Urinary bladder (tissue), 4 donors: Measurements from ENCODE around the gene ELOVL2. TPM values are rescaled to one million over a fixed set of nuclear protein-coding genes. Genes with fewer than 3 reads are reported as not detected.

Experiments used
- DNase-seq: peaks from one replicate; pipeline ENCODE4 v3.0.0-alpha.2; 2015; ENCODE audit errors: extremely low spot score
- H3K27ac ChIP-seq: one replicate; pipeline ENCODE4 v1.5.1; 2013; ENCODE audit warnings: low read depth, mild to moderate bottlenecking, moderate library complexity
- H3K36me3 ChIP-seq: one replicate; pipeline ENCODE4 v1.6.1; 2013; ENCODE audit warnings: mild to moderate bottlenecking, moderate library complexity; ENCODE audit not compliant: insufficient read depth
- H3K4me1 ChIP-seq: one replicate; pipeline ENCODE4 v1.6.1; 2013; ENCODE audit warnings: mild to moderate bottlenecking, moderate library complexity; ENCODE audit not compliant: insufficient read depth
- H3K4me3 ChIP-seq: one replicate; pipeline ENCODE4 v1.5.1; 2013; ENCODE audit warnings: low read depth, low read length
- whole genome bisulfite sequencing: extraction: QIAGEN DNeasy Blood & Tissue Kit; methylation state at CpG from one replicate; pipeline ENCODE4 v1.1.7; 2013; 5-methylcytosine and 5-hydroxymethylcytosine counted together
- polyA plus RNA-seq: library from polyadenylated mRNA; stranded (reverse); fragments of 200-250 nt; gene quantifications from one replicate; pipeline ENCODE4 v1.2.3, GENCODE V29; 2013
- total RNA-seq: library from RNA; depleted of rRNA; stranded (reverse); fragments of >200 nt; gene quantifications from one replicate; pipeline ENCODE4 v1.2.3, GENCODE V29; 2014
- donor health status: healthy with polysubstance abuse.
- donor health status: healthy.

Gene ELOVL2
- total and polyA plus RNA-seq, 2 donors, result 4.1 to 6.2 TPM

DNA sequence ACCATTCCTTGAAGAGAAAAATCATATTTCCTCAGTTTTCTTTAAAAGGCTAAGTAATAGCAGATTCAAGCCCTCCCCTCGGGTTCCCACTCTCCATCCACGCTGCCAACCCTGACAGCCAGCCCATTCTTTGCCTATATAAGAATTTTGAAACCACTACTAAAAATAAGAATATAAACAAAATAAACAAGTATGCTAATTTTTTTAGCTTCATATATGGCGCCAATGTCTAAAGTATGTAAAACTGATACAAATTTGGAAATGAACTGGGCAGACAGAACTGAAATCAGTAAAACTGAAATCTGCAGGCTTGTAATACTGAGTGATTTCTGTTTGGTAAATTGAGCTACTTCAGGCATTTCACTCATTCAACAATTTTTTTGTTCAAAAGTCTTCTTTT, 19.0 kb downstream of the ELOVL2 start:
- Histone ChIP-seq H3K27ac (no peak overlapping the region), H3K4me1 (no peaks in the 10 kb centered on the region), H3K36me3 (no peaks in the 10 kb centered on the region), H3K4me3 (no peak overlapping the region)
- 92% methylated on average over 3 of the region's 3 CpGs for WGBS
- no peak for DNase-seq

DNA sequence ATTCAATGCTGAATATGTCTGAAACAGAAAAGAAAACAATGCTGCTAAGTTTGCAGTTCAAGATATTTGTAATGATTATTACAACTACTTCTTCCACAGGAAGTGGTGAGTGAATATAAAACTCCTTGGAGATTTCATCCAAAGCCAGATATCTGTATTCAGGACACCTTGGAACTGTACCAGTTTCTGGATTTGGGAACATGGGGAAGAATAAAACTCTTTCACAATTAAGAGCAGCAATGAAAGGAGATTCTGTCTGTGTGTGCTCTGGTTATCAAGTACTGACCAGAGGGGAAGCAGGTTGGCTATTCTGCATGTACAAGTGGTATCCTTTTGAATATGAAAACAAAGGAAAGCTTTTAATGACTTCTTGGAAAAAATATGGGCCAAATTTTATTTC, 21.1 kb downstream of the ELOVL2 start:
- Histone ChIP-seq H3K27ac (no peak overlapping the region), H3K4me1 (no peaks in the 10 kb centered on the region), H3K36me3 (no peaks in the 10 kb centered on the region), H3K4me3 (no peak overlapping the region)
- DNase-seq, result no peak

DNA sequence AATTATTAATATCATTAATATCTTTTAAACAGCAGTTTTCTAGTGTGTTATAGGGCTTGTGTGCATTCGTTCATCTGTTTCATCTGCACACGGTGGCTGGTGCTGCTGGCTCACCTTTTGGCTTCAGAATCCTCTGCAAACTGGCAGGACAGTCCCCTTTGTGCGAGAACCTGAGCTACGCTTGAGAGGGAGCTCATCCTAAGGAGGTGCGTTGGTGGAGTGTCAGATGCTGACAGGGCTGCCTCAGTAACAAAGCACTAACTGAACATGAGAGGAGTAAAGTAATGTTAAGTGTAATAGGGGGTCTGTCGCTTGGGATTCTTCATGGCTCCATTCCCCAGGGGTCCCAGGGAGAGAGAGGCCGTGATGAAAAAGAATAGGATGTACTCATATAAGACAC, 22.4 kb downstream of the ELOVL2 start:
- DNase-seq, result no peak
- Histone ChIP-seq H3K36me3 (no peaks in the 10 kb centered on the region), H3K4me1 (no peaks in the 10 kb centered on the region), H3K27ac (no peak overlapping the region), H3K4me3 (no peak overlapping the region)
- 78% methylated on average over 7 of the region's 7 CpGs for WGBS

DNA sequence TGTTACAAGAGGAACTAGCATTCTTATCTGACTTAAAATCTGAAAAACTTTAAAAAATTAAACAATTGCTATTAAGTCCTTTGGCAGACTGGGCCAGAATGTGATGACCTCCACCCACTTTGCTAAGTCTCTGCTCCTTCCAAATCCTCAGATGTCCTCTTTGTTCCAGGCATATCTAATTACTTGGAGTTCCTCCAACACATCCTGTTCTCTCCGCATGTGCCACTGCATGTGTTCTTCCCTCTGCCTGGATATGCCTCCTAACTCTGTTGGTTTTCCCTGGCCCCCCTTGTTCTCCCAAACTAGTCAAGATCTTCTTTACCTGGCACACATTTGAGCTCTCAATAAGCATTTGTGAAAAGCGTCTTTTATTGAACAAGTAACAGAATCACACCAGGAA, 23.1 kb downstream of the ELOVL2 start:
- WGBS, result 64% methylated on average over 2 of the region's 2 CpGs
- H3K27ac ChIP-seq, result no peak overlapping the region
- no peak overlapping the region for H3K4me3 ChIP-seq
- H3K4me1 ChIP-seq, result no peaks in the 10 kb centered on the region
- DNase-seq, result no peak
- H3K36me3 ChIP-seq, result no peaks in the 10 kb centered on the region

DNA sequence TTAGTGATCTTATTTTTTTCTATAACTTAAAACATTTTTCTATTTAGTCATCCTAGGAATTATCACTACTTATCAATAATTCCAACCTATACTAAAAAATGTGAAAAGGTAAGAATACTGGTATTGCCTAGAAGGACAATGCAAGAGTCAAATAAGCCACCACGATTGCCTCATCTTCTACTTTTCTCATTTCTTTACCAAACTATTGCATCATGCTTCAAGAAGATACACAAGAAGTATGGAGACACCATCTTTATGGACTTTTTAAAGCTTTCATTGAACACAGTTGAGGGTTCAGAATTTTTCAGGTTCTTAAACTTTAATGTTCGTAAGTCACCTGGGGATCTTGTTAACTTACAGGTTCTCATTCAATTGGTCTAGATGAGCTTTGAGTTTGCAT, 25.9 kb downstream of the ELOVL2 start:
- no peaks in the 10 kb centered on the region for H3K4me1 ChIP-seq
- no peak overlapping the region for H3K27ac ChIP-seq
- no peak for DNase-seq
- H3K4me3 ChIP-seq, result no peak overlapping the region
- 93% methylated on average over 2 of the region's 2 CpGs for WGBS
- no peaks in the 10 kb centered on the region for H3K36me3 ChIP-seq

DNA sequence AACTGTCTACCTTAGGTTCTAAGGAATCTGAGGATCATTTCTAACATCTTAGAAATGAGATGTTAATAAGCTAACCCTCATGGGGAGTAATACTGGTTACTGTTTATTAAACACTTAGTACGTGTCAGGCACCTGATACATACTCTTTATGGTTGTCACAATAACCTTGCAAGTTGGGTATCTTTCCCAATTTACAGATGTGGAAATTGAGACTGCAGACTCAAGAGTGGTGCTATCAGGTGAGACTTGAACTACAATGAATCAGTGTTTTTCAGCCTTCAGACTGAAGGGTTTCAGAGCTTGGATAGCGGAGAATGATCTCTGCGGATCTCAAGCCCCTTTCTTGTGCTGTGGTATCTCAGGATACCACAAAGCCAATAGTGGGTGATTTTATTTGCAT, 27.0 kb downstream of the ELOVL2 start:
- Histone ChIP-seq H3K36me3 (no peaks in the 10 kb centered on the region), H3K4me1 (no peaks in the 10 kb centered on the region), H3K27ac (no peak overlapping the region), H3K4me3 (no peak overlapping the region)
- 95% methylated on average over 3 of the region's 3 CpGs for WGBS
- DNase-seq, result no peak

DNA sequence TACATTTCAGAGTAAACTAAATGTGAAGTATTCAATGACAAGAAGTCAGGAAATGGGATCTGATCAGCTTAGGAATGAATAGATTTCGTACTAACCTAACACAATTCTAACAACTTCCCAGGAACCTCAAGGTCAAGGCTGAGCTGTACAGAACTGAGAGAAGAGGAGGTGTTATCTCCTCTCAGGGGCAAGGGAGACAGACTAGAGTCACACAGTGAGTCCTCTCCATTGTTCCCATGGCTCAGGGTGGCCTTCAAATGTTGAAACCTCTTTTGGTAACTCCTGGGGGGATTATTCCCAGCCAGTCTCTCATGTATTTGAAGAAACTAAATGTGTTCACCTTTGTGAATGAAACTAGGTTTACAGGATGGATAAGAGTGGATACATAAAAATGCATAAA, 27.7 kb downstream of the ELOVL2 start:
- WGBS, result 91% methylated on average over 1 of the region's 1 CpG
- no peaks in the 10 kb centered on the region for H3K4me1 ChIP-seq
- H3K36me3 ChIP-seq, result no peaks in the 10 kb centered on the region
- no peak for DNase-seq
- no peak overlapping the region for H3K4me3 ChIP-seq
- no peak overlapping the region for H3K27ac ChIP-seq

DNA sequence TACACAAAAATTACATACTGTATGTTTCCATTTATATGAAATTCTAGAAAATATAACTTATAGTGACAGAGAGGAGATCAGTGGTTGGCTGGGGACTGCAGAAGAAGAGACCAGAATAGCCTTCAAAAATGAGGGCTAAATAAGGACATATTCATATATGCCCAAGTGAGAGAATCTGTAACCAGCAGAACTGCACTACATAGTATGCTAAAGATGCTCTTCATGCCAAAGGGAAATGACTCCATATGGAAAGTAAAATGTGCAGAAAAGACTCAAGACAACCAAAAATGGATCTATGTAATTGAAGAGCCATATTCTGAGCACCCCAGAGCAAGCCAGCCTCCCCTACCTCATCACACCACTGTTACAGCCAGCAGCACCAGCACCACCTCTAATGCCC, 29.0 kb downstream of the ELOVL2 start:
- no peaks in the 10 kb centered on the region for H3K36me3 ChIP-seq
- no peak overlapping the region for H3K4me3 ChIP-seq
- DNase-seq, result no peak
- no peaks in the 10 kb centered on the region for H3K4me1 ChIP-seq
- H3K27ac ChIP-seq, result no peak overlapping the region

DNA sequence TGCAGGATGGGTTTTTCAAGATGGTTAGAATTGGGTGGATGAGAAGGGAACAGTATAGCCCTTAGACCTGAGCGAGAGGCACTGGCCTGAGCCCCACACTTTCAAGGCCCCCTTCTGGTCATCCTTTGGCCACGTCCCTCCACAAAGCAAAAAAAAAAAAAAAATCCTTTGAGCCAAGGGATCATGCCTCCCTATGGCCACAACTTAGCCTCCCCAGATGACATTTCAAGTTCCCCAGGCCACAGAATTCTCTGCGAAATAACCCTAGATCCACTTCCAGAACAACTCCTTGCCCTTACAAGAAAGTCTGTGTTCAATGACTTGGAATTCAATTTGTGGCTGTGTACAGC, 30.4 kb downstream of the ELOVL2 start:
- Histone ChIP-seq H3K4me3 (no peak overlapping the region), H3K27ac (no peak overlapping the region), H3K4me1 (no peaks in the 10 kb centered on the region), H3K36me3 (no peaks in the 10 kb centered on the region)
- DNase-seq, result no peak
- 85% methylated on average over 3 of the region's 3 CpGs for WGBS

DNA sequence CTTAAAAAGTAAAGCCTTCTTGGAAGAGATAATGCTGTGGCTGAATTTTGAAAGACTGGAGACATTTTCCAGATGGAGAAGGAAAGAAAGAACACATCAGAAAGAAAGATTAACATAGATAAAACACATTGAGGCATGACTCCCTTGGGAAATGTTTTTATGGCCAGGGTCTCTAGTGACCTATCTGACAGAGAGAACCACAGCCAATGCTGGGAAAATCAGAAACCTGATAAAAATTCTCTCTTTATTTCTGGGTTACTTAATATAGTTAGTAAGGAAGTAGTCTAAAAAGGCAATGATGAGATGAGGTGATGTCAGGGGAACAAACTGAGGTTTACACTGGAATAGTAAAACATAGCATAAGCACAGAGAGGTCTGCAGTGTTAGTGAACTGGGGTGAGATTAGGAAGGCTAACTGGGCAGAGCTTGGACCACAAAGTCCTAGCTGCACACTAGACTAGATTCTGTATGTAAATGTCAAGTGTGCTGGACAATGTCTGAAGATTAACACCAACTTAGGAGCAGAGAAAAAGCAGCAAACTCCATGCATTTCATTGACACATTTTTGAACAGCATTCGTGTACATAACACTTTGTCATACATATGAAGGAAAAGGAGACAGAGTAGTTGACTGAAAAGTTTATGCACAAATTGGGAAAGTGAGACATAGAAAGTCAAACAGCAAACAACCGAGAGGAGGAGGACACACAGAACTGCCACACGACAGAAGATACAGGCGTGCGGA, 31.0 kb downstream of the ELOVL2 start:
- DNase-seq, result no peak
- 80% methylated on average over 5 of the region's 5 CpGs for WGBS
- Histone ChIP-seq H3K4me1 (no peaks in the 10 kb centered on the region), H3K36me3 (no peaks in the 10 kb centered on the region), H3K4me3 (no peak overlapping the region), H3K27ac (no peak overlapping the region)

DNA sequence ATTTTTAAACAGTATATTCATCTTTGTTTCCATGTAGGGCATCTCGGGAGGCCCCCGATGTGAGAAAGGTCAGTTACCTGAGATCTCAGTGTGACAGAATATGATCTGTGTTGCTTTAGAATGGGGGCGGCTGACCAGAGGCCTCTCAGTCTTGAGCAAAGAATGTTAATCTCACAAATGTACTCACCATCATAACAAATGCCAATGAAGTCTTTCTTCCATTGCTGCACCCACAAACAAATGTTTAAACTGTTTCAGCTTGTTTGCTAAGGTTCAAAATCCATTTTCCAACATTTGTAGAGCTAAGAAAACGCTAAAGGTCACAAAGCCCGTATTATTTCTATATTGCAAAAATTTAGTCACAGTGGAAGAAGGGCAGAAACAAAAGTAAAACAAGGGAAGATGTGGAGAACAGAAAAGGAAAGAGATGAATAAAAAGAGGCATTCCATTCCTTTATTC, 31.8 kb downstream of the ELOVL2 start:
- Histone ChIP-seq H3K36me3 (no peaks in the 10 kb centered on the region), H3K4me3 (no peak overlapping the region), H3K27ac (no peak overlapping the region), H3K4me1 (no peaks in the 10 kb centered on the region)
- no peak for DNase-seq
- 62% methylated on average over 5 of the region's 5 CpGs for WGBS

DNA sequence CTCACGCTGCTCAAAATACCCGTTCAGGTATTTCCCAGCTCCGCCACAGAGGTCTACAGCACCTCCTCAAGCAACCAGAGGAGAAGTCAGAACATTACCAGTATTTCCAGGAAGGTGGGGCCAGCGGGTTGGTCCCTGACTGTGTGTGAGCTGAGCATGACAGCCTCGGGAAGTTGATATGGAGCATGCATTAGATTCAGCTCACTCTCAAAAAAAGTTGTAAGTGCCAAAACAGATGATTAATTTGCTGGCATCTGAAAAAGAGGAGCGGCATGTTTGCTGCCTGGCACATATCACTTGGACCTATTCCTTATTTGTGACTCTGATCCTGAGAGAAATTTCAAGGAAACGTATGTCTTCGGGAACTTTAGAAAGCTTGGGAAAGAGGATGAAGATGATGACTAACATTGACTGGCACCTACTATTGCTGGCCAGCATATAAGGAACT, 32.3 kb downstream of the ELOVL2 start:
- 47% methylated on average over 8 of the region's 8 CpGs for WGBS

DNA sequence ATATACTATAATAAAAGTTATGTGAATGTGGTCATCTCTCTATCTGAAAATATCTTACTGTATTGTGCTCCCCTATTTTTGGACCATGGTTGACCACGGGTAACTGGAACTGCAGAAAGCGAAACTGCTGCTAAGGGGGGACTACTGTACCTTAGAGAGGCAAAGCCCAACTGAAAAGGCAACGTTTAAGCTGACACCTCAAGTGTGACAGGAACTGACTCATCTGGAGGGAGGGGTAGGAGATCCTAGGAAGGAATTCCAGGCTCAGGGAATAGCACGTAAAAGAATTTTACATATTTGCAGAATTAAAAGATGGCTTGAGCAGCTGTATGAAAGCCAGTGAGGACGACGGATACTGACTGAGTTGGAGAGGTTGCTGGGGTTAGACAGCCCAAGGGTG, 34.8 kb downstream of the ELOVL2 start:
- H3K36me3 ChIP-seq, result no peaks in the 10 kb centered on the region
- H3K4me3 ChIP-seq, result no peak overlapping the region
- no peaks in the 10 kb centered on the region for H3K4me1 ChIP-seq
- 47% methylated on average over 6 of the region's 6 CpGs for whole genome bisulfite sequencing
- no peak for DNase-seq
- H3K27ac ChIP-seq, result no peak overlapping the region

More for the DNA sequence above, 32.3 kb downstream of the ELOVL2 start:
- Histone ChIP-seq H3K4me1 (no peaks in the 10 kb centered on the region), H3K4me3 (no peak overlapping the region), H3K27ac (no peak overlapping the region), H3K36me3 (no peaks in the 10 kb centered on the region)
- DNase-seq, result no peak

DNA sequence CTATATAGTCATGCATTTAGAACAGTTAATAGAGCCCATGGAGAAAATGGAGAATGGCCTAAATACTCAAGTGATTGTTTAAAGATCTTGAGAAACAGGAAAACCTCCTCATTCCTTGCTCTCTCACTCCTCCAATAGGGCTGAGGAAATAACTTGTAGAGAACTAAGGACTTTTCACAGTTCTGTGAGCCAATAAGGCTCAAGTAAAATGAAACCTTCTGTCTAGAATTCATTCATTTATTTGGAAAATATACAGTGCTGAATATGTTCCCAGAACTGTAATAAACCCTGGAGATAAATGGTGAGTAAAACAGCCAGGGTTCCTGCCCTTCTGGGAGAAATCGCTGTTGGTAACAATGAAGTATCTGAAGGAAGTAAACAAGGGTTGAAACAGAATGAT, 35.3 kb downstream of the ELOVL2 start:
- Histone ChIP-seq H3K4me1 (no peaks in the 10 kb centered on the region), H3K4me3 (no peak overlapping the region), H3K36me3 (no peaks in the 10 kb centered on the region), H3K27ac (no peak overlapping the region)
- 13% methylated on average over 1 of the region's 1 CpG for WGBS
- DNase-seq, result no peak
